Activated gamma-delta T cell treated with Interleukin-2 at 50 U/mL for 16 hours (primary cell): Measurements from ENCODE around the gene SLC35B2.

Experiments used
- DNase-seq: peaks from one replicate; pipeline ENCODE4 v3.0.0-alpha.2; 2020

Gene SLC35B2

DNA sequence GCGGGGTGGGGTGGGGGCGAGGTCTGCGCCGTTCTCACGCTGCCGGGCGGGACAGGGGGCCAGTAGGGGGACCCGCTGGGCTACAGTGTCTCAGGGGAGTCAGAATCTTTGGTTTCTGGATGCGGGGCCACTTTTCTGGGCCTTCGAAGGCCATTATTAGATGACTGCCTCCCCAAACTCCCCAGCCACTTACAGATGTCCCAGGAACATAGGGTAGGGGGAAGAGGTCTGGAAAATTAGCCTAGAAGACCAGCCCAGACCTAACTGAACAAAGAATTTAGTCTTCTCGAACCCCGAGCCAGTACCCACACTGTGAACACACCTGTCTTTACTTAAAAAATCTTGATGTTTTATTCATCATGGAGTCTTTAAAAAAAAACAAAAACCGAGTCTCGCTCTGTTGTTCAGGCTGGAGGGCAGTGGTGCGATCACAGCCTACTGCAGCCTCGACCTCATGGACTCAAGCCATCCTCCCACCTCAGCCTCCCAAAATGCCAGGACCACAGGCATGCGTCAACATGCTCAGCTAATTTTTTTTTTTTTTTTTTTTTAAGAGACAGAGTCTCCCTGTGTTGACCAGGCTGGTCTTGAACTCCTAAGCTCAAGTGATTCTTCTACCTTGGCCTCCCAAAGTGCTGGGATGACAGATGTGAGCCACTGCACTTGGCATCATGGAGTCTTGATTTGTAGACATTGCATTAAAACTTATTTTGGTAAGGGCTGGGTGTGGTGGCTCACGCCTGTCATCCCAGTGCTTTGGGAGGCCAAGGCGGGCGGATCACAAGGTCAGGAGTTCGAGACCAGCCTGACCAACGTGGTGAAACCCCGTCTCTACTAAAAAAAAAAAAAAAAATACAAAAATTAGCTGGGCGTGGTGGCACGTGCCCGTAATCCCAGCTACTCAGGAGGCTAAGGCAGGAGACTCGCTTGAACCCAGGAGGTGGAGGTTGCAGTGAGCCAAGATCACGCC is 37.2 kb downstream of the SLC35B2 start:
- DNase-seq = no peak

DNA sequence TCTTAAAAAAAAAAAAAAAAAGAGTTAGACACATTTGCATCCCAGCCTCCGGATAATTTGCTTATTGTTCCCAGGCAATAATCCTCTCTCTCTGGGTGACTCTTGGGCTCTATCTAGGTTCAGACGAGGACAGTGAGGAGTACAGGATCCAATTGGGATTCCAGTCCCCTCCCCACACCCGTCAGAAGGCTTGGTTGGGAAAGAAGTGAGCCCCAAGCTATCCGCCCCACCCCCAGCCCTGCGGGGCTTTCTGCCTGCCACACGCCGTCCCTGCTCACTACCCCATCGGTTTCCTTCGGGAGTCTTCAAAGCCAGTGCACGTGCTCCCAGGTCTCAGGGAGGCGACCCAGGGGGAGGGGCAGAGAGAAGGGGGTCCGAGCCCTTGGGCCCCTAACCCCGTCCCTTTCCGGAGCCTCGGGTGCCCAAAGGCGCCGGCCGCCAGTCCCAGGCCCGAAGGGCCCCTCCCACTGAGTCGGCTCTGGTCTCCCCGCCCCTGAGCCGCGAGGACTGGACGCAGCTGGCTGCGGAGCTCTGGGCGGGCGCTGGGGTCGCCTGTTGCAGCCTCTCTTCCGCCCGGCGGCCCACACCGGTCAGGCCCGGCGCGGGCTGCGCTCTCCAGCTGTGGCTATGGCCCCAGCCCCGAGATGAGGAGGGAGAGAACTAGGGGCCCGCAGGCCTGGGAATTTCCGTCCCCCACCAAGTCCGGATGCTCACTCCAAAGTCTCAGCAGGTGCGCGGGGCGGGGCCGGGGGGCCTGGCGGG is 38.1 kb downstream of the SLC35B2 start:
- no peak for DNase-seq

DNA sequence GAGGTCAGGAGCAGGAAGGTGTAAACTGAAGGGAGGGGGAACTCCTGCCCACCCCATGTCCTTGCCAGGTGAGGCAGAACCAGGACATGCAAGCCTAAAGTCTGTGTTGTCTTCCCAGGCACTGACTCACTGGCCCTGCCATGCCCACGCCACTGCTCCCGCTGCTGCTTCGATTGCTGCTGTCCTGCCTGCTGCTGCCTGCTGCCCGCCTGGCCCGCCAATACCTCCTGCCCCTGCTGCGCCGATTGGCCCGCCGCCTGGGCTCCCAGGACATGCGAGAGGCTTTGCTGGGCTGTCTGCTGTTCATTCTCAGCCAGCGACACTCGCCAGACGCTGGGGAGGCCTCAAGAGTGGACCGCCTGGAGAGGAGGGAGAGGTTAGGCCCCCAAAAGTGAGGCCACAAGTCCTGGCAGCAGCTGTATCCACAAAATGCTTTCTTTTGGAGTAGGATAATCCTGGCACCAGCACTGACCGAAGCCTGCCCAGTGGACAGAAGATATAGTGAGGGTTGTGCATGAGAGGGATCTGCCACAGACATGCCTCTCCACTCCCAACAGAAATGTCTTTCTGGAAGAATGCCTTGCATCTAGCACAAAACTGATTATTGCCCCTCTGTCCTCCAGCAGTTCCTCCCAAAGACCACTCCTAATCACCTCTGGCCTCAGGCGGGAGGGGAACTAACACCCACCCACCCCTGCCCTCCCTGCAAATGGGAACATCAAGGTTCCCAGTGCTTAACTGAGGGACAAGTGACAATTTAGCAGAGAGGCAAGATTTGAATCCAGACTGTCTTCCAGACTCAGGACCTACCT is 39.8 kb downstream of the SLC35B2 start:
- DNase-seq = no peak

DNA sequence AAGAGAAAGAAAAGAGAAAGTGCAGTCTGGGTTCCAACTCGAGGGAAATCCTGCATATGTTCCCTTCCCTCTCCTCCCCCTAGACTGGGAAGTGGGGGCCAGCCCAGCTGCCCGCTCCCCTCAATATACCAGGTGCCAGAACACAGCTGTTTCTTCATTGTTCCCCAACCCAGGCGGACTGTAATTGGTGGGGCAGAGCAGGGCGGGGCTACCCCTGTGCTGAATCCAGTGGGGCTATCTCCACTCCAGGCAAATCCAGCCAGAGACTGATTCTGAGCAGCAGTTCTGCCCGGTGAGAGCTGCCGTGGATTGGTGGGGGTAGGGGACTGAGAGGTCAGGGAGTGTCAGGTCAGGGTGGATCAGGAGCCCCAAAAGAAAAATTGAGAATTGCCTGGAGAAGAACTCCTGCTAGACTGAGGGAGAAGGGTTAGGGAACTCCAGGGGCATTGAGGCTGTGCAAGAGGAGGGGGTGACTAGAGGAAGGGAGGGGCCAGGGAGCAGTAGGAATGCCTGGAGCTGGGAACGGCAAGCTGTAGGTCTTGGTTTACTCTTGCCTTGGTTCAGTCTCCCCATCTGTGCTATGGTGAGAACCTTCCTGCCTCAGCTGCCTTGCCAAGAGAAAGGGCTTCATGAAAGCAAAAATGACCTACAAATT is 40.5 kb downstream of the SLC35B2 start, which contains the start of gene MYMX:
Gene MYMX (plus strand): TSS at position 250 of the 655 bp plus-strand sequence. CDS start 546 bp downstream, outside the sequence.
- no peak for DNase-seq

DNA sequence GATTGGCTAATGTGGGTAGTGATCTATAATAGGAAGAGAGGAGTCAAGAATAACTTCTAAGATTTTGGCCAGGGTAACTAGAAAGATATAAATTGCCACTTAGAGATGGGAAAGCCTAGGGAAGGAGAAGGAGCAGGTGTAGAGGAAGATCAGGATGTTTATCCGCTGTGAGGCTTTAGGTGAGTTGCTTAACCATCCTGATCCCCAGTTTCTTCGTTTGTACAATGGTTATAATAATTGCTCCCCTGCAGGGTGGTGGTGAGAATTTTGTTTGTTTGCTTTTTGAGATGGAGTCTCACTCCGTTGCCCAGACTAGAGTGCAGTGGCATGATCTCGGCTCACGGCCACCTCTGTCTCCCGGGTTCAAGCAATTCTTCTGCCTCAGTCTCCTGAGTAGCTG is 43.0 kb downstream of the SLC35B2 start:
- DNase-seq = no peak

DNA sequence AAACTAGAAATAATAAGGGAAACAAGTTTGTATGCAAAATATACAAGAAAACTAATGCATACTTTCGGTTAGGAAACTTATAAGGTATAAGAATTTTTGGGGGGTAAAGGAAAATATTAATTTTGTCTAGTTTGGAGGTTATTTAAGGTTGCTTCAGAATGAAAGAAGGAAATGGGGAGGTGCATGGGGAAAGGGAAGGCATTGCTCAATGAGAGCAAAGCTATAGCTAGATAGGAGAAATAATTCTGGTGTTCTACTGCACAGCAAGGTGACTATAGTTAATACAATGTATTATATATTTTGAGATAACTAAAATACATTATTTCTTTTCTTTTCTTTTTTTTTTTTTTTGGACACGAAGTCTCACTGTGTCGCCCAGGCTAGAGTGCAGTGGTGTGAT is 46.0 kb downstream of the SLC35B2 start:
- DNase-seq = no peak

DNA sequence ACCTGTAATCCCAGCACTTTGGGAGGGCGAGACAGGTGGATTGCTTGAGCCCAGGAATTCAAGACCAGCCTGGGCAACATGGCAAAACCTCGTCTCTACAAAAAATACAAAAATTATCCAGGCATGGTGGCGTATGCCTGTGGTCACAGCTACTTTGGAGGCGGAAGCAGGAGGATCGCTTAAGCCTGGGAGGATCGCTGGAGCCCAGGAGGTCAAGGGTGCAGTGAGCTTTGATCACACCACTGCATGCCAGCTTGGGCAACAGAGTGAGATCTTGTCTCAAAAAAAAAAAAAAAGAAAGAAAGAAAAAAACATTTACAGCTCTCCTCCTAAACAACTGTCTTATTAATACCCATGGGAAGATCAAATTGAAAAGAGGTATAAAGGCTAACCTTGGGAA is 49.4 kb downstream of the SLC35B2 start:
- DNase-seq = no peak
